ENCODE data around the gene TRIM31.

DNA sequence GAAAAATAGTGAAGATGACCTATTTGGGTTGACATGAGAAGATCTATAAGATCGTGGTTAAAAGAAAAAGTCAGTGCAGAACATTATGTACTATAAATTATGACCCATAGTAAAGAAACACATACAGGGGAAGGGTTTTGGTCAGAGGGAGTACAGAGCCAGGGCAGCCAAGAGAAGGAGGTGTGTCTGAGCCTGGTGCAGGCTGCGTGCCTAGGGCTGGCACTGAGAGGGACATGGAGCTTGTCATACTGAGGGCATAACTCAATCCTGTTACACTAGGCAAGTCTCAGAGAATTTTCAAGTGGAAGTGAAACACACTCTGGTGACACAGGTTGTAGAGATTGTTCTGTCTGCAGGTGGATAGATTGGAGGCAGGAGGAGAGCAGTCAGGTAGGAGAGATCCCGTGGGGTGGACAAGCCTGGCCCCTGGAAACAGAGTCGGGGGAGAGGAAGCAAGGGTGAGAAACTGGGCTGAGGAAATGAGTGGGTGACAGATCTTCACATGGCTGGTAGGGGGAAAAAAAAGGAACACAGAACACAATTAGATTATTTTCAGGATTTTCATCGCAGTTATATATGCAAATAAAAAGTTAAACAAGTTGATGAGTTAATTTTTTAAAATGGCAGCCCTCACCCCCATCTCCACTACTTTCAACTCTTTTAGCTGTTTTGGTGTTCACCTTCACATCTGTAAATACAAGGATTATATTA is 18.8 kb downstream of the TRIM31 start:
- TF ChIP-seq FOXP2 (optimal IDR thresholded peaks at IDR 0.05; ENCODE audit: control extremely low read depth, extremely low read length, insufficient read depth) (no peak), EZH2 (IDR thresholded peaks at IDR 0.05) (no peak), POLR2AphosphoS5 (IDR thresholded peaks at IDR 0.05; ENCODE audit: borderline replicate concordance, low read depth, low read length) (no peak)
